Astrocyte of the hippocampus (primary cell): ENCODE results near the gene PHTF1.
A peak's percentile ranks its signal among the peaks of the same experiment; 100 is the strongest.
"Not testable (repeated sequence)": the region's sequence is repeated elsewhere in the genome, so short reads cannot be mapped to it uniquely, and the experiment has no call there.

Experiments used
- DNase-seq: peaks from one replicate; pipeline ENCODE4 v3.0.0; 2011; ENCODE audit warnings: low read depth, low spot score

Gene PHTF1

DNA sequence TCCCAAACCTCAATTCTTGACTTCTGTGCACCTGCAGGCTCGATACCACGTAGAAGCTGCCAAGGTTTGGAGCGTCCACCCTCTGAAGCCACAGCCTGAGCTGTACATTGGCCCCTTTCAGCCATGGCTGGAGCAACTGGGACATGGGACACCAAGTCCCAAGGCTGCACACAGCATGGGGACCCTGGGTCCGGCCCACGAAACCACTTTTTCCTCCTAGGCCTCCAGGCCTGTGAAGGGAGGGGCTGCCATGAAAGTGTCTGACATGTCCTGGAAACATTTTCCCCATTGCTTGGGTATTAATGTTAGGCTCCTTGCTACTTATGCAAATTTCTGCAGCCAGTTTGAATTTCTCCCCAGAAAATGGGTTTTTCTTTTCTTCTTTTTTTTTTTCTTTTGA, 40.7 kb downstream of the PHTF1 start:
- DNase-seq = not testable (repeated sequence)

DNA sequence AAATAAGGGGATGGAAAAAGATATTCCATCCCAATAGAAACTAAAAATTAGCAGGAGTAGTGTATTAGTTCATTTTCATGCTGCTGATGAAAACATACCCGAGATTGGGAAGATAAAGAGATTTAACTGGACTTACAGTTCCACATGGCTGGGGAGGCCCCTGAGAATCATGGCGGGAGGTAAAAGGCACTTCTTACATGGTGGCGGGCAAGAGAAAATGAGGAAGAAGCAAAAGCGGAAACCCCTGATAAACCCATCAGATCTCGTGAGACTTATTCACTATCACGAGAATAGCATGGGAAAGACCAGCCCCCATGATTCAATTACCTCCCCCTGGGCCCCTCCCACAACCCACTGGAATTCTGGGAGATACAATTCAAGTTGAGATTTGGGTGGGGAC, 41.8 kb downstream of the PHTF1 start:
- not testable (repeated sequence) for DNase-seq

DNA sequence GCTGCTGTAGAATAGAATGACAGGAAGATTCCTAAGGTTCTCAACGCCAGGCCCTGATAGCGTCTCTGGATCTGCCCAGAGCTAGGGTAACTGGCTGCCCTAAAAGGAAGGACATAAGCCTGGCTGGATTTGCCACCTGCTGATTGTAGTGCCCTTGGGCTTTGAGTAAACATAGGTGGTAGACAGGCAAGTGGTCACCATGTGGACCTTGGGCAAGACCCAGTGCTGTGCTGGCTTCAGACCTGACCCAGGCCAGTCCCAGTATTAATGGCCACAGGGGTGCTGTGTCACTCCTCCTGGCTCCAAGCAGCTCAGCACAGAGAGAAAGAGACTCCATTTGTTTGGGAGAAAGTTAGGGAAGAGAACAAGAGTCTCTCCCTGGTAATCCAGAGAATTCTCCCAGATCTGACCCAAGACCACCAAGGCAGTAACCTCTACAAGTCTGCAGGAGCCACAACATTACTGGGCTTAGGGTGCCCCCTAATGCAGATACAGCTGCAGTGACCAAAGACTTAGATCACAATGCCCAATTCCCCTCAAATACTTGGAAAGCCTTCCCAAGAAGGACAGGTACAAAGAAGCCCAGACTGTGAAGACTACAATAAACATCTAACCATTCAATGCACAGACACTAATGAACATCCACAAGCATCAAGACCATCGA, 44.5 kb downstream of the PHTF1 start:
- DNase-seq = no peak

DNA sequence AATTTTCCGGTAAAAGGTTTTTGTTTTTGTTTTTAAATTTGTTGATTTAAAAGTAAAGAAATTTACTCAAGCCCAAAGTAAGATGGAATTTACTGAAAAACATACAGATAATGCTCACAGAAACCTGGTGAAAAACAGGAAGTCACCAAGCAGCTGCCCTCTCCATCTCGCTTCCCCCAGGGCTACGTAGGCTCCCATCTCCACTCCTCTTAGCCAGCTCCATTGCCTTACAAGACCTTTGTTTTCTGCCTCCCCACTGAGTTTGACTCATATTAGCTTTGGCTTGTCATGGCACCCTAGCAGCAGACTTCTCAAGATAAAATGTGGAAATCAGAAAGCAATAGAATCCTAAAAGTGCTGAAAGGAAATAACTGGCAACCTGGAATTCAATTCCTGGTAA, 57.9 kb downstream of the PHTF1 start:
- peak; percentile 20 for DNase-seq

DNA sequence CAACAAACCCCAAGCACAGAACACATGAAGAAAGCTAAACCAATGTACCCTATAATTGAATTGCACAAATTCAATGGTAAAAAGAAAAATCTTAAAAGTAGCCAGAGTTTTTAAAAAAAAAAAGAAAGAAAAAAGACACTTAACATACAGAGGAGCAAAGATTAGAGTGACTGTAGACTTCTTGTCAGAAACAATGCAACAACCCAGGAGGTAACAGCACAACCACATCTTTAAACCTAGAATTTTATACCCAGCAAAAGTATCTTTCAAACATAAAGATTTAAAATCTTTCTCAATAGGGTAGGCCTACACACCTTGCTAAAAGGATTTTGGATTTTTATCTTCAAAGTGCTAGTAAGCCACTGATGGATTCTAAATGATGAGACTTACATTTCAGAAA, 64.4 kb downstream of the PHTF1 start:
- DNase-seq = no peak

DNA sequence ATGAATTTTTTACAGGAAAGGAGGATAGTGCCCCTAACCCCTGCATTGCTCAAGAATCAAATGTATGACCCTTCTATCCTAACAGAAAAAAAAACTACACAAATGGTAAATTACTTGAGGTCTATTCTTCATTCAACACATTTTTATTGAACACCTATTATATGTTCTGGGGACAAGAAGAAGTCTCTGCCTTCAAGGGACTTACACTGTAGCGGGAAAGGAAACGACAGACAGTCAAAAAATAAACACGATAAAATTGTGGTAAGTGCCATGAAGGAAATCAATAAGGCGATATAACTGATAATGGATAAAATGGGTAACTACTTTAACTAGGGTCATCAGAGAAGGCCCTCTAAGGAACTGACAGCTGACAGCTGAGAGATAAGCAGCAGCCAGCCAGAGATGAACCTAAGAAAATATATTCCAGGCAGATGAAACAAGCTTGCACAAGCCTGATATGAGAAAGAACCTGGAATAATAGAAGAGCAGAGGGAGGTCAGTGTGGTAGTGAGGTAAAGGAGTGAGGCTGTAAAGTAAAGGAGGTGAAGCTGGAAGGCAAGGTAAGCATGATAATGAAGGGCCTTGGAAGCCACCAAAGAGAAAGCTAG, 66.4 kb downstream of the PHTF1 start:
- DNase-seq = no peak

DNA sequence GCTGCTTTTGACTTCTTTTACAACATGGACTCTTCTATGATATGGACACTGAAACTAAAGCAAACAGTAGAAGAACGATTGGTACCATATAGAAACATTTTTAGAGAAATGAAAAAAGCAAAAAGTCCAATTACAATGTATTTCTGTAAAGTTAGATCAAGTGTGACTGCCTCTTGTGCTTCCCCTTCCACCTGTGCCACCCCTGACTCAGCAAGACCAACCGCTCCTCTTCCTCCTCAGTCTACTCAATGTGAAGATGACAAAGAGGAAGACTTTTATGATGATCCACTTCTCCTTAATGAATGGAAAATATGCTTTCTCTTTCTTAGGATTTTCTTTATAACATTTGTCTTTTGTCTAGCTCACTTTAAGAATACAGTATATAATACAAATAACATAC, 66.9 kb downstream of the PHTF1 start:
- no peak for DNase-seq

DNA sequence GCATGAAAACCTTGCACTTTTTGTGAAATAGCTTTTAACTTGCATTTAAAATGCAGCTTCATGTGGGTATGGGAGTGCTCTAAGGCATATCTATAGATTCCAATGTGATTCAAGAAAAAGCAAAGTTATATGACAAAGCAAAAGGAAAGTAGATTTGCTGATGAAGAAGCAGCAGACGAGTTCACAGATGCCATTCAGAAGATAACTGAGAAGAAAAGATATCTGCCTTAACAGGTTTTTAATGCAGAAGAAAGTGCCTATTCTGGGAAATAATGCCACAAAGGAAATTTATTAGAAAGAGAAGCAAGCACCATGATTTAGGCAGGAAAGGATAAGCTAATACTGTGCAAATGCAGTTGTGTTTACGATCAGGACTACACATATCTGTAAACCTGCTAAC, 68.1 kb downstream of the PHTF1 start:
- no peak for DNase-seq

DNA sequence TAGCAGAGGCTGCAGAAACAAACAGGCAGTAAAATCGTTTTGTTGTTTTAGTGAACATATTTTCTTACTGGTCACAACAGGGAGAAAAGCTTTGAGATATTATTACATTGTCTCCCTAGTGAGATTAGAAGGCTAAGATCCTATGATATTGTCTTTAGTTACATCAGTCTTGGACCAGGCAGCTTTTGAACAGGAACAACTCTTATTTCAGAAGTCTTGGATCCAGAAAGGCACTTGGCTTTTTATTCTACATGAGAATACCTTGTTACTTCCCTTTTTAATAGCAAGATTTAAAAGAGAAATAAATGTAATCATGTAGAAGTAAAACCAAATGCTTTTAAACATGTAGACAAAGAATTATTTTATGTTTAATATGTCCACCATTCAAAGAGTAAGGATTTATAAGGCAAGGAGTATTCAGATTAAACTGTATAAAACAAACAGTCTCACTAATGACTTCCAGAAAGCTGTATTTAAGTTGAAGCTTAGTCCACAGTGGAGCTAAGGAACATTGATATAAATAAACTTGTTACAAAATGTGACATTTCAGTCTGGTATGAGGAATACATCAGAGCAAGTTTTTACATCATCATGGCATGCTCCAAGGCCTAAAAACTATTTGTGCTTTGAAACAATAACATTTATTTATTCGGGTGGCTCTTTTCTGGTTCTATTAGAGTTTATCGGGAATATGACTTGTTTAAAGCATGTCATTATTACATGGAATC, 72.2 kb downstream of the PHTF1 start:
- DNase-seq = no peak

DNA sequence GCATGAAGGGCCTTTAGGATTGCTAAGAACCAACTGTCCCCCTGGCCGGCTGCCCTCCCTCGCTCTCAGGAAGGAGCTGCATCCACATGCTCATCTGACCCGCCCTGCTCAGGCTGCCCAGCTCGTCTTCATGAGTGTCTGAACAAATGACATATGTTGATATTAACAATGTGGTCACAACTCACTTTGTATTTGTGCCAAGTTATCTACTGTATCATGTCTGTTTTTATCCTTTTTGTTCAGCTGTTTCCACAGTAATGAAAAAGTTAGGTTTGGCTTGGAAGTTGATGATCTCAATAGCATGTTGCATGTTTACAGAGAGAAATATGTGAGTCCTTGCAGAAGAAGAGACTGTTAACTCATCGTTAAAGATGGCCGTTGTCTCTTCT, 75.1 kb downstream of the PHTF1 start:
- DNase-seq = no peak

DNA sequence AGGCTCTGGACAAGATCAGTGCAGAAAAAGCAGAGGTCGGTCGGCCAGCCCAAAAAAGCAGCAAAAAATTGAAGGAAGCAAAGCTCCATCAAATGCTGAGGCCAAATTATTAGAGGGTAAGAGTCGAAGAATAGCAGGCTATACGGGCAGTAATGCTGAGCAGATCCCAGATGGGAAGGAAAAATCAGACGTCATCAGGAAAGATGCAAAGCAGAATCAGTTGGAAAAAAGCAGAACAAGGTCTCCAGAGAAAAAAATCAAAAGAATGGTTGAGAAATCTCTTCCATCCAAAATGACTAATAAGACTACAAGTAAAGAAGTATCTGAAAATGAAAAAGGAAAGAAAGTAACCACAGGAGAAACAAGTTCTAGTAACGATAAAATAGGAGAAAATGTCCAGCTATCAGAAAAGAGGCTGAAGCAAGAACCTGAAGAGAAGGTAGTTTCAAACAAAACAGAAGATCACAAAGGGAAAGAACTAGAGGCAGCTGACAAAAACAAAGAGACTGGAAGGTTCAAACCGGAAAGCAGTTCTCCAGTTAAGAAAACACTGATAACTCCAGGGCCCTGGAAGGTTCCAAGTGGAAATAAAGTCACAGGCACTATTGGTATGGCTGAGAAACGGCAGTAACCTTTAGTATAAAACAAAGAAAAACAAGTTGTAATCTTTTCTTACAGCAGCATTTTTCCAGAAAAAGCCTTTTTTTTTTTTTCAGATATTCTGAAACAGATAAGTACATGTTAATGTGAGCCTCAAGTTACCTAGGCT, 75.7 kb downstream of the PHTF1 start:
- no peak for DNase-seq

DNA sequence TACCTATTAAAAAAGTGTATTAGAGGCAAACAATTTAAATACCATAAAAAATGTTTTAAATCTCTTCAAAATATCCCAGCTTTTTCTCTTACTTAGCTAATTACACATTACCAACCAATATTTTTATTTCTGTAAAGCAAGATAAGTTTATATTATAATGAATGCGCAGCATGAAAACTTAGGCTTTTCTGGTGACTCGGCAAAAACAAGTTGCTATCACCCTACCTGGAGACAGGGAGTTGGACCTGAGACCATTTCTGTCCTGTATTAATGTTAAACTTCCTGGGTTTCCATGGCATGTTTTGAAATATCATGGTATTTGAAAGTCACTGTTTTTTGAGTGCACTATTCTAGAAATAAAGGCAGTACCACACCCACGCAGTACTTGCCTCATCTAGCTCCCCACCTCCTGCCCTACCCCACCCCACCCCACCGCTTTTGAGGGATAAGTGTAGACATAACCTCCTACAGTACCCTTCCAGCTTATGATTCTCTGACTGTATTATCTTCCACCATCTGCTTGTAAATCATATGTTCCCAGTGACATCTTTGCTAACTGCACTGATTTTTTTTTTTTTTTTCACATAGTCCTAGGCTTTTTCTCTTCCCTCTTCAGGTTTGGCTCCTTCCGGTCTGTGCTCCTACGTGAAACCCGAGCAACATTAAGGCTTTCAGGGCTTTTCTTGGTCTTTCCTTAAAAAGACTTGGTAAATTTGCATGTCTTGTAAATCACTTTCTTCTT, 77.5 kb downstream of the PHTF1 start:
- no peak for DNase-seq

DNA sequence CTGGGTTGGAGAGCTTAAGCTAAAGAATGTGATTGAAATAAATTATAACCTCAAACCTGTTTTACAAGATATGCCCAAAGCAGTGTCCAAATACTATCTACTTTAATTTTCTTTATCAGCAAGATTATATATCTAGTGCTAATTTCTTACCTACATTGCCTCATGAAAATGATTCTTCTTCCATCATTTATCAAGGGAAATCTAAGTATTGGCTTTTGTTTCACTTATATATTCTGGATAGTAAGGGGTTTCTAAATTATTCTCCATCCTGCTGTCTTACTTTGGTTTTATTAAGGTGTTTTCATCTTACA, 81.2 kb downstream of the PHTF1 start:
- no peak for DNase-seq

DNA sequence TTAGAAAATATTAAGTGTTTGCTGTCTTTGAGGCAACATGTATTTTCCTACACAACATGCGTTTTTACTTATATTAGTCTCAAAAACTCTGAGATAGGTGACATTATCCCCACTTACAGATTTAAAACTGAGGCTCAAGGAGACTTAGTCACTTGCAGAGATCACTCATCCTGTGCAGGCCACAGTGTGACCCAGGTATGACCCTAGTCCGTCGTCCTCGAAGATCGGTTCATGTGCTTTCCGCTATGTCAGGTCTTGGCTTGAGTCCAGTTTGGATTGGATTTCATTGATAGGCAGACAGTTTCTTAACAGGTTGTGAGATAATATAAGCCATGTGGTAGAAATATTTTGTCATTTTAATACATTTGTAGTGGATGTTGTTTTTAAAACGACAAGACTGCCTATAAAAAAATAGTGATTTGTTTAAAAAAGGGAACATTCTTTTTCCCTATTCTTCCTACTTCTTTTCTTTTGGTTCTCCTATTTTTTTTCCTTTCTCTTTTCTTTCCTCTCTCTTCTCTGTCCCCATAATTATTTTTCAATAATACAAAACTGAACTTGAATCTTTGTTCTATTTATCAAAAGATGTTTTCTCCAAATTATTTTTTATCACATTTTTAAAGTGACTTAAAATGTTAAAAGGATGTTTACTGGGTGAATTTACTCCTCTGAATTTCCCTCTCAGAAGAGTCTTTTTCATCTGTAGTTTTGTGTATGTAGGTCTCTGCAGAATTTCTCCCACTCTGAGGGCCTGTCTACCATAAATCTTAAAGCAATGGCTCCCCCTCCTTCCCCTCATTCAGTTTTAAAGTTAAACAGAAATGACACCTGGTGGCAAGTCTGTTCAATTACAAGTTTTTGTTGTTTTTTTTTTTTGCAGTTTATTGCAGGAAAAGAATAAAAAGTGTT, 81.8 kb downstream of the PHTF1 start:
- DNase-seq = peak; percentile 71

DNA sequence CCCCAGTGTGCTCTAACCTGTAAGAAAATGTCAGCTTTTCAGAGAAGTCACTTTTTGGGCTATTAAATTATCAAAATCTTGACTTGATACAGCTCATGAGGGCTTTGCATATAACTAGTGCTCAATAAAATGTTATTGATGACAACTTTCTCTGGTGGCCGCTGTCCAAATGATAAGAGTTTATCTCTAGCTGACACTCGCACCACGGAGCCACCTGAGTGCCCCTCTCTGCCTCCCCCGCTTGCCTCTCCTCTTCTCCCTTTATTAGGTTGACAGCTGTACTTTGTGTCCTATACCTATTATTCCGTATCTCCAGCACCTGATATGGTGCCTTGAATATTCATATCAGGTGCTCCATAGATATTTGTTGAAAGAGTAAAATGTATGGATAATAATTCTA, 82.8 kb downstream of the PHTF1 start:
- DNase-seq = no peak

DNA sequence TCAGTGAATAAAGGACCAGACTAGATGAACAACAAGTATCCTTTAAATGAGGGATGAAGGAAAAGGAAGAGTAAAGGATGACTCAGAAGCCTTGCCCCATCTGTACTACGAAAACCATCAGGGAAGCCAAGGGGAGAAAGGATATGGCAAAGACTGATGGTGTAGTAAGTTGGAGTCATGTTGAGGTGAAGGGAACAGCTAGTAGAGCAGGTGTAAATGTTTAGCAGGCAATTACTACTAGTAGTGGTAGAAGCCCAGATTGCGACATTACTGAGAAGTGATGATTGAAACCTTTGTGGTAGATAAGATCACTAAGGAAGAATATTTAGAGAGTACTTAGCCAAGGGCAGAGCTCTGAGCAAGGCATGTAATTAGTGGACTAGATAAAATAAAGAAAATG, 84.0 kb downstream of the PHTF1 start:
- DNase-seq = no peak

DNA sequence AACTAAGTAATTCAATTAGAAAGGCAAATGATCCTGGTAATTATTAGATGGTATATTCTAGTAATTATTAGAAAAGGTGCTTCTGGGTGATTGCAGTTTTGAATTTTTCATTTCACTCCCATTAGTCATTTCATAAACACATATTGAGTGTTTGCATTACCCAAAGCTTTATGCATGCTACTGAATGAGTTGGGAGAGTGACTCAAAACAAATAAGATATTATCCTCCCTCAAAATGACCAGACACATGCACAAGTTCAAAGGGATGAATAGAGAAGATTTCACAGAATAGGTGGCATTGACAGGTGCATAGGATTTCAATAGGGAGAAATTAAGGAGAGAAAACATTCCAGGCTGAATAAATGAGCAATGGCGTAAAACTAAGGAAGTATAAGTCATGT, 84.7 kb downstream of the PHTF1 start:
- DNase-seq = no peak

DNA sequence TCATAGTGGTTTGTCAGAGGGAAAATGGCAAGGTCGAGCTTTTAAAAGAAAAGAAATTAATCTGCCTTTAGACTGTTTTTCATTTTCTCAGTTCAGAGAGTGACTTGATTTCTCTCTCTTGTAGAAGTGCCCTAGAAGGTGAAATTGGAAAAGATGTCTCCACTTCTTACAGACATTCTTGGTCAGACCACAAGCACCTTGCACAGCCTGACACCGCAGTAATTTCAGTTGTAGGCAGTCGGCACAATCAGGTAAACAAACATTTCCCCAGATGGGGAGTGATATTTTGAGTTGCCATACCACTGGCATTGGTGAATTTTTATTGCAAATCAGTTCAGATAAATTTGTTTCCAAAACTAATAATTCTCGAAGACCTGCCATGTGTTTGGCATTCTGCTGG, 86.8 kb downstream of the PHTF1 start:
- no peak for DNase-seq

DNA sequence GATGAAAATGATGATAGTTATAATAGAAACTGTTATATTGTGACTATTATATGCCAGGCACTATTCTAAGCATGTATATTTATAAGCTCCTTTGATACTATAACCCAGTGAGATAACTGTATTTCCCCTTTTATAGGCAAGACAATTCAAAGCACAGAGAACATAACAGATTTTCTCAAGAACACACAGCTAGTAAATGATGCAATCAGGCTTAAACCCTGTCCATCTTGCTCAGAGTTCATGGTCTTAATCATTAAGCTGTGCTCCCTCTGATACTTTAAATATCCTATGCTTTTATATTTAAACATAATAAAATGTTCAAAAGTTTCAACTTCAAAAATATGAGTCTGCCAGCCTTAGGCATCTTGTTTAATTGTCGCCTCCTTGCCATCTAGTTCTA, 88.6 kb downstream of the PHTF1 start:
- DNase-seq = no peak

DNA sequence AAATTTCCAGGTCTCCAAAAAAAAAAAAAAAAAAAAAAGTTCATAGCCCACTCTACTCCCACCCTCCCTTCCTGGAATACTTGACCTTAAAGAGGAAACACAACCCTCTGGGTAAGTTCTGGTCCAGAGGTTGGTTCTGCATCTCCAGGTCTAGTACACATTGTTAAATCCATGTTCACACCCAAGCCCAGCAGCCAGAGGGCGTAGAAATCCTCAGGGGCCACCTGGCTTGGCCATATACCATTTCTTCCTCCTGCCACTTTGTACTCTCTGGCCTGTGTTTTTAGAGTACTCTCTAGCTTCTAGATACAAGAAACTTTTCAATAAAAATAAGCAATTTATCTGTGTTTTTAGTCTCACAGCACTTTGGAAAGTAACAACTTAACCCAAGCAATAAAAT, 89.3 kb downstream of the PHTF1 start:
- DNase-seq = no peak

DNA sequence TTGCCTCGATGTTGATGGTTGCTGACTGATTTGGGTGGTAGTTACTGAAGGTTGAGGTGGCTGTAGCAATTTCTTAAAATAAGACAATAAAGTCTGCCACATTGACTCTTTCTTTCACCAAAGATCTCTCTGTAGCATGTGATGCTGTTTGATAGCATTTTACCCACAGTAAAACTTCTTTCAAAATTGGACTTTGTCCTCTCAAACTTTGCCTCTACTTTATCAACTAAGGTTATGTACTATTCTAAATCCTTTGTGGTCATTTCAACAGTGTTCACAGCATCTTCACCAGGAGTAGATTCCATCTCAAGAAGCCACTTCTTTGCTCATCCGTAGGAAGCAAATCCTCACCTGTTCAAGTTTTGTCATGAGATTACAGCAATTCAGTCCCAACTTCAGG, 93.2 kb downstream of the PHTF1 start:
- no peak for DNase-seq
